ENCODE measurements around the gene NCAPD2. TPM values are rescaled to one million over a fixed set of nuclear protein-coding genes. Genes with fewer than 3 reads are reported as not detected.
"Not testable (repeated sequence)": the region's sequence is repeated elsewhere in the genome, so short reads cannot be mapped to it uniquely, and the experiment has no call there.

NCAPD2 gene
- polyA plus RNA-seq, 3 donors = 62.2 to 76.7 (median 70.6) TPM

DNA sequence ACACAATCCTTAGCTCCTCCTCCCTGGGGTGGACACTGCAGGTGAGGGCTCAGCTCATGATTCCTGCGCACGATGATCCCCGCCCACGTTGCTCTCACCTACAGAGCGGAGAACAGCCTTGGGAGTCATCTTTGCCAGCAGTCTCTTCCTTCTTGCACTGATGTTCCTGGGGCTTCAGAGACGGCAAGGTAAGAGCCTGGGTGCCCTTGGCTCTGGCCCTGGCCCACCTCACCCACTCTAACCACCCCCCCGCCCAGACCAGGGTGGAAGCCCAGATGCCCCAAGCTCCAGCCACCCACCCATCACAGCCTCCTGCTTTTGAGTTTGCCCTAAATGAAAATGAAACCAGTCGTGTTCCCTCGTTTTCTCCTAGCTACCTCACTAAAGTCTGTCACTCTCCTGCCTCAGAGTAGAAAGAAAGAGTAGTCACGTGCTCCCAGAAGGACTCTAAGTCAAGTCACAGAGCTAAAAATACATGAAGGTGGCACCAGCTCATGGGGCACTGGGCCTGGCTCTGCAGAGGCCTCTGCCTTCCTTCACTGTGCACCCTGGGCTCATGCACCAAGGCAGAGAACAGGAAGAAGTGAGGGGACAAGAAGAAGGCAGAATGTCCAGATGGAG is 33.0 kb upstream of the NCAPD2 start:
- no peak for DNase-seq

DNA sequence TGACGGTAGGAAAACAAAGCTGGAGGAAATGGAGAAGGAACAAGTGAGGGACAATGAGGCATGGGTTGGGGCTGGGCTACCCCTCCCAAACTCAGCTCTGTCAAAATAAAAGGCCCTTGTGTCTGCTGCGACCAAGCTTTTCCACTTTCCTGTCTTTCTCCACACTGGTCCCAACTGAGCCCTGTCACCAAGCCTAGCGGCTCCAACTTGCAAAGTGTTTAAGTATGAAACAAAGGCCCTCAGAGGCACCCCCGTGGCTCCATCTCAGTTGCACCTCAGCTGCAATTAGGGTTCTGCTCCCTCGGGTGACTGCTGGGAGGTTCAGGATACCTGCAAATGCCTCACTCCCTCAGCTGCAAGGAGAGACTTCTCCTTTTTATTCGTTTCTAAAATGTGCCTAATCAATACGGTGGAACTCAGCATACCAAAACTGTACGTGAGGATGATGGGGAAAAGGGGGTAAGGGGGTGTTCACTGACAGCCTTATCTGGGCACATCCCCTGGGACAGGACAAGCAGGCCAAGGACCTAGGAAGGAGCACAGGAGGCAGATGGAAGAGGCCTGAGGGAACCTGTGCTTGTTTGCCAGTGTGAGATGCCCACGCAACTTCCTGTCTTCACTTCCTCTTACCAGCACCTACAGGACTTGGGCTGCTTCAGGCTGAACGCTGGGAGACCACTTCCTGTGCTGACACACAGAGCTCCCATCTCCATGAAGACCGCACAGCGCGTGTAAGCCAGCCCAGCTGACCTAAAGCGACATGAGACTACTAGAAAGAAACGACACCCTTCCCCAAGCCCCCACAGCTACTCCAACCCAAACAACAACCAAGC is 32.3 kb upstream of the NCAPD2 start:
- no peak for DNase-seq

DNA sequence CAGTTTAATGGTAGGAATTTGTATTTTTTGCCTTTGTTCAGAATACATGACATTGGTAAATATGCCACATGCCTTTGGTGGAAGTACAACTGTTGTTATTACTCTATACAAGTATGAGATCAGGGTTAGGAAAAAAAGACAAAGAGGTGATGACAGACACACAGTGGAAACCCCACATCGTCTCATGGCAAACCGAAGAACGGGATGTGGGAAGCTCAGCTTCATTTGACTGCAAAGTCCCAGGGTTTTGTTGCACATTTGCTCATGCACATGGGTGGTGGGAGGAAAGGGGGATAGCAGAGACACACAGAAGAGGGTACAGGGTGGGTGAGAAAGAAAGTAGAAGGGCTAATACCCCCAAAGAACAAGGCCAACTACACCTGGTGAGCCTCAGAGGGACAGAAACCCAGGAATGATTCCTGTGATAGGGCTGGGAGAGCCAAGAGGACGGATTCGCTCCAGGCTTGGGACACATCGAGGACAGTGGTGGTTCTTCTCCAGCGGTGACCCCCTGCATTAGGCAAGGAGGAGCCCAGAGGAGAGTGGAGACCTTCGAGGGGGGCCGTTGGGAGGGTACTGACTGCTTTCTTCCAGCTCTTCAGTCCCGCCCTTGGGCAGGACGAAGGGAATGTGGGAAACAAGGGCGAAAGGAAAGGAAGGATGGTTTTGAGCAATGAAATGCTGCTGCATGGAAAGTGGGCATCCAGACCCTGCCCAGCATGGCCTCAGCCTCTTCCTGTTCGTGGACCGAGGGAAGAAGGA is 31.5 kb upstream of the NCAPD2 start:
- no peak for DNase-seq

DNA sequence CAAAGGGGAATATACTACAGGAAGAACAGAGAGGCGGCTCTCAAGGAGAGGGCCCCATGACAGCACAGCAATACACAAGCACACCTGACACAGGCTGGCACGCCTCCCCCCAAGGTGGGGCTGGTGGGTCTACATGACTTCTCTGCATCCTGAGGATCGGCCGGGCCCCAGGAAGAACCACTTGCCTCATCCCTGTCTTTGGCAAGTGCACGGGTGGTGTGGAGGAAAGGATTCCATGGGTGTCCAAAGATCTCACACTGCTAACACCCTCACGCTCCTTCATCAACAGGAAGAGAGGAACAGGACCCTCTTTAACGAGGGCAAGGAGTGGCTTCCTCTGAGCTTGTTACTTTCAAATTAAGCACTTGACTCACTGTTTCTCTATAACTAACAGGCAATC is 30.7 kb upstream of the NCAPD2 start:
- DNase-seq = no peak

DNA sequence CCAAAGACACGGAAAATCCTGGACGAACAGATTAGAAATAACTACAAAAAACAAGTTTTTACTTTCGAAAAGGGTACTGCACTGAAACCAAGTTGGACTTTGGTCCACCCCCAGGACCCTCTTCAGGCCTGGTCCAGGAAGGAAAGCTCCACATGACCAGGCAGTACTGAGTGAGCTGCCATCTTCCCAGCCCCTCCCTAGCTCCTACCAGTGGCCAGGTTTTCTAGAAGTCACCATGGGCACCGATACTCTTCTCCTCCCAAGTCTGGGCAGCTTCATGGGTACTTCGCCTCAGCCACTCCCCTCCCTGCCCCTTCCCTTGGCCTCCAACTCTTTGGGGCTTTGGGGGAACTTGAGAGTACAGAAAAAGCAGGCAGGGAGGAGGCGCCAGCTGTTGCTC is 30.0 kb upstream of the NCAPD2 start:
- DNase-seq = no peak

DNA sequence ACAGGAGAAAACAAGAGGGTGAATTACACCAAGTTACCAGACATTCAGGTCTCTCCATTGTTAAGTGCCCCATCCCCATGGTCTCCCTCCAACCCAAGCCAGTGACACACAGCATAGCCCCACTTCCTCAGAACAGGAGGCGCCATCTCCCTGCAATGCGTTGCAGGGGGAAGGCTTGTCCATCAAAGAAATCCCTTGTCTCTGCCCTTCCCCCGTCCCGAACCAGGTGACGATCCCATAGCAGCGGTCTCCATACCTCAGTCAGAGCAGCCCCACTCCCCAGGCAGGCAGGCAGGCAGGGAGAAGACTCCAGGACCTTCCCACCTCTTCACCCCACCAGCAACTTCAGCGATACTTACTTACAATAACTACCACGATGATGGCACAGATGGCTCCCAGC is 29.4 kb upstream of the NCAPD2 start:
- DNase-seq = no peak

DNA sequence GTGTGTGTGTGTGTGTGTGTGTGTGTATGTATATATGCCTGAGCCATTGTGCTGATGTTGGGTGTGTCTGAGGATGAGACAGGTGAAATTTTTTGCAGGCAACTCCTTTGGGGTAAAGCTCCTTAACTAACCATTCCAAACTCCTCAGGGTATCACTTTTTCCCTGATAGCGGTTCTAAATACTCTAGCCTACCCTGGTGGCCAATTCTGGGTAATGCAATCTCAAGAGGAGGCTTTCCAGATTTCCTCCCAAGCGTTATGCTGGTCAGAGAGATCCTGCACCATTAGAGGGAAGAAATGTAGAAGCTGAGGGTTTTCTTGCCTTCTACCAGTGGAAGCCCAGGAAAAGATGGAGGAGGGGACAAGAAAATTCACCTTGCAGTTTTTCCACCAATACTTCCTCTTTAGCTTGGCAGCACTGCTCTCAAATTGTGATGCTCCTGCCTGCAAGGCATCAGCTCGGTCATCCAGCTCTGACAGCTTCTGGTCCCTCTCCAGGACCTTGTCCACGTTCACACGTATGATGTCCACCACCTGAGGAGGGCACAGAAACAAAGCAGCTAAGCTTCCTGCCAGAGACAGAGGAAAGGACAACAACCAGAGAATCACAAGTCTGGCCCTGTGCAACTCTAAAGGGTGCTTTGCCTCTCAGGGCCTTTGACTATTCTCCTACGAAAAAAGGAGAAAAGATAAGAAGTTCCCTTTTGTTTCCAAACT is 28.3 kb upstream of the NCAPD2 start:
- DNase-seq = peak; percentile 72

DNA sequence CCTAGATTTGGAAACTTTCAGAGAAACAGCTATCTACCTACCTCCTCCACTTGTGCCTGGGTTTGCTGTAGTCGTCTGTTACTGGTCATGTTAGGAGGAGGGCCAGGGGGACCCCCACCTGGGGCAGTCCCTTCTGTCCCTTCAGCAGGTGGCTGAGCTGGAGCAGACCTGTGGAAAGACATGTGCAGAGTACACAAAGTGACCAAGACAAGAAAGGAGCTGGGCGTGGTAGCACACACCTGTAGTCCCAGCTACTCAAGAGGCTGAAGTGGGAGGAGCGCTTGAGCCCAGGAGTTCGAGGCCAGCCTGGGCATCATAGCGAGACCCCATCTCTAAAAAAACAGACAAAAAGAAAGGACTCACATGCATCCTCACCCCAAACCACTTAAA is 27.7 kb upstream of the NCAPD2 start:
- DNase-seq = no peak

DNA sequence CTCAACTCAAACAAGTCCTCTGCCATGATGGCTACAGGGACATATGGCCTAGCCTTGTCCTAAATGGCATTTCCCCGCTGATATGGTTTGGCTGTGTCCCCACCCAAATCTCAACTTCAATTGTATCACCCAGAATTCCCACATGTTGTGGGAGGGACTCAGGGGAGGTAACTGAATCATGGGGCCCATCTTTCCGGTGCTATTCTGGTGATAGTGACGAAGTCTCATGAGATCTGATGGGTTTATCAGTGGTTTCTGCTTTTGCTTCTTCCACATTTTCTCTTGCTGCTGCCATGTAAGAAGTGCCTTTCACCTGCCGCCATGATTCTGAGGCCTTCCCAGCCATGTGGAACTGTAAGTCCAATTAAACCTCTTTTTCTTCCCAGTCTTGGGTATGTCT is 27.2 kb upstream of the NCAPD2 start:
- DNase-seq = not testable (repeated sequence)

DNA sequence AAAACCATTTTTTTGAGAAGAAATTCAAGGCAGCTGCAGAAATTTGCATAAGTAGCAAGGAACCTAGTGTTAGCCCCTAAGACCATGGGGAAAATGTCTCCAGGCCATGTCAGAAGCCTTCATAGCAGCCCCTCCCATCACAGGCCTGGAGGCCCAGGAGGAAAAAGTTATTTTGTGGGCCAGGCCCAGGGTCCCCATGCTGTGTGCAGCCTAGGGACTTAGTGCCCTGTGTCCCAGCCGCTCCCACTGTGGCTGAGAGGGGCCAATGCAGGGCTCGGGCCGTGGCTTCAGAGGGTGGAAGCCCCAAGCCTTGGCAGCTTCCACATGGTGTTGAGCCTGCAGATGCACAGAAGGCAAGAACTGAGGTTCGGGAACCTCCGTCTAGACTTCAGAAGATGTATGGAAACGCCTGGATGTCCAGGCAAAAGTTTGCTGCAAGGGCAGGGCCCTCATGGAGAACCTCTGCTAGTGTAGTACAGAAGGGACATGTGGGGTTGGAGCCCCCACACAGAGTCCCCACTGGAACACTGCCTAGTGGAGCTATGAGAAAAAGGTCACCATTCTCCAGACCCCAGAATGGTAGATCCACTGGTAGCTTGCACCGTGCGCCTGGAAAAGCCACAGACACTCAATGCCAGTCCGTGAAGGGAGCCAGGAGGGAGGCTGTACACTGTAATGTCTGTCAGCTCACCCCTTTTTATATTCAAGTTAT is 26.2 kb upstream of the NCAPD2 start:
- not testable (repeated sequence) for DNase-seq

DNA sequence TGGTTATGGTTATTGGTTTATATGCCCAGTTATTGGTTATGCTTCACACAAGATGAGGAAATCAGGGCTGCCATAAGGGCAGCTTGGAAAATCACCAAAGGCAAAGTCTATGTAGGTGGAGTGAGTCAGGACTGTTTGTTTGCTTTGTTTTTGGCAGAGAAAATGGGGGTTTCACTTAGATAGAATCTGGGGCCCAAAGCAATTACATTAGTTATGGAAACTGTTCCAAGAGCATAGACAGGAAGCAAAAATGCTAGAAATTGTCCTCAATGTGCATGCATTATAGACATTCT is 25.7 kb upstream of the NCAPD2 start:
- no peak for DNase-seq

DNA sequence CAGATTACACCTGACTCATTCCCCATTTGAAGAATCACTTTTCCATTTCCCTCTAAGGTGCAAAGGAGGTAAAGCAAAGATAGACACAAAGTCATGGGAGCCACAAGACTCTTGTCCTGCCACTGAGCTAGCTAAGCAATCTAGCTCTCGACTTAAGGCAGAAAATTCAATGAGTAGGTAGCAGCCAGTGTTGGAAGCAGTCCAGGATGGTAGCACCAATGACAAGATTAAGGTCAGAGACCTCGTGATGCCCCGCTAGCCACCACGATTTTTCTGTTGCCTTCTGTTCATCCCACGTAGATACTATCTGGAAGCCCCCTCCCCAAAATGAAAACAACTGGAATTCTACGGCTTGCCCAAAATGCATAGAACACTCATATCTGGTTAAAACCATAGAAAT is 24.8 kb upstream of the NCAPD2 start:
- DNase-seq = no peak

DNA sequence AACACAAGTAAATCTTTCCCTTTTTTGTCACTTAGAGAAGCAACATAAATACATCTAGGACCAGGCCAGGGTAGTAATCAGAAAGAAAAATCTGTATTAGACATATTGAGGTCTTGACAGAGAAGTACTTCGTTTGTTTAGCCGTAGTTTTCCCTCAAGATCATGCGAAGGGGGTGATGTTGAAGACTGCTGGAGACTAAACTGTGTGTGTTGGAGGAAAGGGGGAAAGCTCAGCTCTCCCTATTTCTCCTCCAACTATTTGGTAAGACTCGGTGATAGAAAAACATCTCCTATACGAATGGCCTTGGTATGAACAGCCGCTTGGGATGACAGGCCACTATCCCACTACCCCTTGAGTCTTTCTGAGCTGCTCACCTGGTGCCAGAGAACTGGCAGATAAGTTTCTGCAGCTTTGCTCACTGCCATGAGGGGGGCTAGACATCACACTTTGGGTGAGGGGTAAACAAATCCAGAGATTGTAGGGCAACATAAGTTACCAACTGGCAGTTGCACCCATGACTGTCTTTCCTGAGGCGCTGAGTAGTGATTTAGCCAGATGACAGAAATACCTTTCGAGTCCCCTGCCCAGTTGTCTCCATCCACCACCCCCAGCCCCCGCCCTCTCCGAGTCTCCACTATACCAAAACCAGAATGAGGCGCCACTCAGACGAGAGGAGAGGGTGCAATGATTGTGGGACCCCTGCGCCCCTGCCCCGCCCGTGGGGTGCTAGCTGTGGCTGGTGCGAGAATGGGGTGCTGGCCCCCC is 24.1 kb upstream of the NCAPD2 start:
- no peak for DNase-seq

DNA sequence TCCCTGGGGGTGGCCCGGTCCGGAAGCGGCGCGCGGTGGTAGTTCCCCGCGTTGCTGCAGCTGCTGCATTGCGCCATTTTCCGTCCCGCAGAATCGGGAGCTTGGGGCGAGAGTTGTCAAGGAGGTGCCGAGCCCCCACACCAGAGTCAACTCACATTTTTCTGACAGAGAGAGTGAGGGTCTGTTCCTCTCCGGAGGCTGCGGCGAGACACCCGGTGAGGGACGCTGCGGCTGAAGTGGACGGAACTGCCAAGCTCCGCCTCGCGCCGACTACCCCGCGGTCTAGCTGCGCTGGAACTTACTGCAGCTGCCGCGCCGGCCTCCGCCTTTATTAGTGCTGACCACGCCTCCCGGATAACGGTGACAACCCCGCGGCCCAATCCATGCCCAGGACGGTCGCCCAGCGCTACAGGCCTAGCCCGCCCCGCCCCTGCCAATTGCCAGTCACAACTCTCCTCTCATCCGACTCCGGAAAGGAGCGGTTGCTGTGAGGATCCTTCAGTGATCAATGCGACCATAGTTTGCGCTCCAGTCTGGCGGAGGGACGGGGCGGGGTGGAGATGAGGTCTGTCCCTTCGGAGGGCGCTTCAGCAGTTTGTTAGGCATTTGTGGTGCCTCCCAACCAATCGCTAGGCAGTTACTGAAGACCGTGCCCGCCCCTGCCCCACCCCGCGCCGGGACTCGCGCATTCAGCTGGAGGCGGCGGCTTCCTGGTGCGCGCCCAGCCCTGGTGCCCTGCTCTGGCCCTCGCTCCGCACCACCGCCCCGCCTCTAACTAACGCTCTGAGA is 23.3 kb upstream of the NCAPD2 start, which contains the start of gene VAMP1:
VAMP1 (minus strand) TSS at position 303 of the 789 bp plus-strand sequence; CDS start at position 157, 146 bp downstream.
- peak; percentile 94 for DNase-seq

DNA sequence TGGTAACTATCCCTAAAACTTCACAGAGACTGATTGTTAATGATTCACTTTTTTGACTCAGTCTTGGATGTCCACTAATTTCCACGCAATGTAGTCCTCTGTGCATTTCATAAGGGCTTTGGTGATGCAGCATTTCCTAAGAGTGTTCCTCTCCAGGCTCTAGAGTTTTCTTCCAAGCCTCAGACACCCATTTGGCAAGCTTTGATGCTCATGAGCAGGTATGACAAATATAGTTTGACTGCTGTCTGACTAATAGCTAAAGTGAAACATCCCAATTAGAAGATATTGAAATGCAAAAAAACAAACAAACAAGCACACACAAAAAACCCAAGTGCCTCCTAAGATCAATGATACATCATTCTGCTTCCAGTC is 21.9 kb upstream of the NCAPD2 start:
- no peak for DNase-seq

DNA sequence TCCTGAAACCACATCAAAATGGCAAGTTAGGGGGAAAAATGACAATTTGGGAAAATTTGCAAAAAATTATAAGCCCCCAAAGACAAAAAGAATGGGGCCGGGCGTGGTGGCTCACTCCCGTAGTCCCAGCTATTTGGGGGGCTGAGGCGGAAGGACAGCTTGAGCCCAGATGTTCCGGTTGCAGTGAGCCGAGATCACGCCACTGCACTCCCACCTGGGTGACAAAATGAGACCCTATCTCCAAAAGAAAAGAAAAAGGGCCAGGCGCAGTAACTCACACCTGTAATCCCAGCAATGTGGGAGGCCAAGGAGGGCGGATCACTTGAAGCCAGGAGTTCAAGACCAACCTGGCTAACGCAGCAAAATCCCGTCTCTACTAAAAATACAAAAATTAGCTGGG is 21.4 kb upstream of the NCAPD2 start:
- no peak for DNase-seq

DNA sequence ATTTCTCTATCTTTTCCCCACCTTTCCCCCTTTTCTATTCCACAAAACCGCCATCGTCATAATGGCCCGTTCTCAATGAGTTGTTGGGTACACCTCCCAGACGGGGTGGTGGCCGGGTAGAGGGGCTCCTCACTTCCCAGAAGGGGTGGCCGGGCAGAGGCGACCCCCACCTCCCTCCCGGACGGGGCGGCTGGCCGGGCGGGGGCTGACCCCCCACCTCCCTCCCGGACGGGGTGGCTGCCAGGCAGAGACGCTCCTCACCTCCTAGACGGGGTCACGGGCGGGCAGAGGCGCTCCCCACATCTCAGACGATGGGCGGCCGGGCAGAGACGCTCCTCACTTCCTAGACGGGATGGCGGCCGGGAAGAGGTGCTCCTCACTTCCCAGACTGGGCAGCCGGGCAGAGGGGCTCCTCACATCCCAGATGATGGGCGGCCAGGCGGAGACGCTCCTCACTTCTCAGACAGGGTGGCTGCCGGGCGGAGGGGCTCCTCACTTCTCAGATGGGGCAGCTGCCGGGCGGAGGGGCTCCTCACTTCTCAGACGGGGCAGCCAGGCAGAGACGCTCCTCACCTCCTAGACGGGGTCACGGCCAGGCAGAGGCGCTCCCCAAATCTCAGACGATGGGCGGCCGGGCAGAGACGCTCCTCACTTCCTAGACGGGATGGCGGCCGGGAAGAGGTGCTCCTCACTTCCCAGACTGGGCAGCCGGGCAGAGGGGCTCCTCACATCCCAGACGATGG is 18.5 kb upstream of the NCAPD2 start:
- not testable (repeated sequence) for DNase-seq

DNA sequence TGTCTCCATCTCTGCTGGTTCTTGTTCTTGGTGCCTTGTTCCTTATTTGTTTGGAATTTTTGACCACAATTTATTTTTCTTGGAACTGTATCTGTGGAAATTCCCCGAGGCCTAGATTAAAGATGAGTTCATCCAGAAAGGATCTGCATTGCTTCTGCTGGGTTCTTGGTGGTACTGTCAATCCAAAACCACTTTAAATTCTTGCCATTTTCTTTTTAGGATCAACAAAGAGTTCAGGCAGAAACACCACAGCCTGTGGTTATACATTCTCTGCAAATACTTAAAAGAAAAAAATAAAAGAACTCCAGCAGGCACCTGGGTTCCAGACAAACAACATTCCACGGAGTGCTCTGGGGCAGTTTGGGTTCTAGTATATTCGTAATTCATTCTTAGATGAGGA is 17.4 kb upstream of the NCAPD2 start:
- DNase-seq = no peak
